NCI-H748 (cell line): ENCODE results near the gene LOXHD1.

ENCODE experiments used
- DNase-seq: peaks from one replicate; lab custom pipeline; 2025; ENCODE audit not compliant: unreplicated experiment; lab: John Stamatoyannopoulos, UW

LOXHD1 gene

GRCh38 chr18:46672062-46672970 lies 15.3 kb upstream of the LOXHD1 start:
- DNase-seq = no peak

- DNase-seq = no peak
These were observed 11.7 kb upstream of the LOXHD1 start for GRCh38 chr18:46668694-46669093.

- DNase-seq = no peak
These were observed 11.1 kb upstream of the LOXHD1 start for GRCh38 chr18:46668135-46668534.

GRCh38 chr18:46663539-46663938 lies 6.5 kb upstream of the LOXHD1 start:
- no peak for DNase-seq

GRCh38 chr18:46660957-46661749 lies 4.1 kb upstream of the LOXHD1 start:
- DNase-seq = peak; percentile 54

GRCh38 chr18:46659484-46659883 lies 2.5 kb upstream of the LOXHD1 start:
- no peak for DNase-seq

- DNase-seq = no peak
These were observed 500 bp downstream of the LOXHD1 start for GRCh38 chr18:46656326-46657114.

- DNase-seq = no peak
These were observed 4.6 kb downstream of the LOXHD1 start for GRCh38 chr18:46652372-46652771.

GRCh38 chr18:46650681-46651080 lies 6.3 kb downstream of the LOXHD1 start:
- DNase-seq = no peak

- DNase-seq = no peak
These were observed 7.8 kb downstream of the LOXHD1 start for GRCh38 chr18:46649071-46649862.

- no peak for DNase-seq
These were observed 10.6 kb downstream of the LOXHD1 start for GRCh38 chr18:46646468-46646867.

- no peak for DNase-seq
These were observed 14.5 kb downstream of the LOXHD1 start for GRCh38 chr18:46642561-46642960.

- DNase-seq = no peak
These were observed 15.1 kb downstream of the LOXHD1 start for GRCh38 chr18:46641917-46642316.

- DNase-seq = no peak
These were observed 17.6 kb downstream of the LOXHD1 start for GRCh38 chr18:46639386-46639785.

GRCh38 chr18:46636040-46636630 lies 20.9 kb downstream of the LOXHD1 start:
- DNase-seq = no peak

- no peak for DNase-seq
These were observed 24.5 kb downstream of the LOXHD1 start for GRCh38 chr18:46632401-46633071.

GRCh38 chr18:46630991-46631390 lies 26.0 kb downstream of the LOXHD1 start:
- no peak for DNase-seq

GRCh38 chr18:46630160-46630559 lies 26.9 kb downstream of the LOXHD1 start:
- no peak for DNase-seq

- DNase-seq = no peak
These were observed 27.7 kb downstream of the LOXHD1 start for GRCh38 chr18:46629361-46629760.

GRCh38 chr18:46628206-46628605 lies 28.8 kb downstream of the LOXHD1 start:
- DNase-seq = no peak
